OCI-LY7 (cell line): ENCODE measurements around the gene SPTBN2.

ENCODE experiments used
- CTCF ChIP-seq: fragments of 200-600 bp; sonication (generic); conservative IDR thresholded peaks from 2 replicates; pipeline ENCODE4 v1.5.1; 2014; ENCODE audit warnings: mild to moderate bottlenecking, antibody characterized with exemption, low read length, moderate library complexity, mixed read lengths
- EZH2phosphoT487 ChIP-seq: fragments of 200-600 bp; sonication (generic); IDR thresholded peaks from 2 replicates; pipeline ENCODE4 v1.6.1; 2018; ENCODE audit warnings: low read depth, borderline replicate concordance, mild to moderate bottlenecking, mixed run types, antibody characterized with exemption, low read length, moderate library complexity, mixed read lengths

GRCh38 chr11:66691311-66691980 is 37.6 kb downstream of the SPTBN2 start:
- TF ChIP-seq CTCF, result no peak
- TF ChIP-seq EZH2phosphoT487, result no peak
